ENCODE data around the gene UNC45B. TPM values are rescaled to one million over a fixed set of nuclear protein-coding genes. Genes with fewer than 3 reads are reported as not detected.

UNC45B gene
- total RNA-seq, 1 donor from 2014 or later, result 1.9 TPM

DNA sequence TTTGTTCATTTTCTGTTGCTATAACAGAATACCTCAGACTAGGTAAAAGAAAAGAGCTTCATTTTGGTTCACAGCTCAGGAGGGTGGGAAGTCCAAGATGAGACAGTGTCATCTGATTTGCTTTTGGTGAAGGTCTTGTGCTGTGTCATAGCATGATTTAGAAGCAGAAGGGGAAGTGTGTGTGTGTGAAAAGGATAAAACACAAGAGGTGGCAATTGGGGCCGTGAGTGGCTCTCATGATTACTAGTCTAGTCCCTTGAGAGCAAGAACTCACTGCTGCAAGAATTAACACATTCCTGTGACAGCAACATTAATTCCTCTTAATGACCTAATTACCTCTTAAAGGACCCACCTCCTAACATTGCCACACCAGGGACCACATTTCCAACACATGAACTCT is 38.2 kb downstream of the UNC45B start:
- no peak for TF ChIP-seq CTCF (IDR thresholded peaks at IDR 0.05; ENCODE audit: unreplicated experiment)
- H3K36me3 Mint-ChIP-seq (ENCODE audit: low read depth, unreplicated experiment), result no peaks in the 10 kb centered on the region
- no peak overlapping the region for H3K27ac Mint-ChIP-seq (ENCODE audit: unreplicated experiment)
- H3K9me3 Mint-ChIP-seq (ENCODE audit: unreplicated experiment), result no peaks in the 10 kb centered on the region
- peaks cover 3% of the 10 kb centered on the region for H3K27me3 Mint-ChIP-seq (ENCODE audit: unreplicated experiment)
- DNase-seq (ENCODE audit: low spot score), result no peak
- no peak overlapping the region for H3K4me3 Mint-ChIP-seq (ENCODE audit: unreplicated experiment)
- H3K4me1 Mint-ChIP-seq (ENCODE audit: unreplicated experiment), result no peaks in the 10 kb centered on the region

DNA sequence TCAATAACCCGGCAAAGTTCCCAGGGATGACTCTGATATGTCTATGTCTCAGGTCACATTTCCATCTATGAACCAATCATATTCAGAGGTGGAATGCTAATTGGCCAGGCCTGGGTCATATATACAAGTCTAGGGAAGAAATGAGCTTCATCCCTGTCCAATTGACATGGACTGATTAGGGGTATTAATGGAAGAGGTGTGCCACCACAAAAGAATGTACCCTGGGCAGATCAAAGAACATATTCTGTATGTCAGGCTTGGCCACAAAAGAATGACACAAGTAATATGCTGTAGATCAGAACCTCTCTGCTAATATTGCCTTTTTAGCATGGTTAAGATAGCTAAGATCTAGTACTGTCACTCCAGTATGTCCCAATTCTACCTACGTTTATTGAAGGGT is 39.9 kb downstream of the UNC45B start:
- Mint-ChIP-seq H3K36me3 (ENCODE audit: low read depth, unreplicated experiment) (no peaks in the 10 kb centered on the region), H3K4me3 (ENCODE audit: unreplicated experiment) (no peak overlapping the region), H3K9me3 (ENCODE audit: unreplicated experiment) (no peaks in the 10 kb centered on the region)

DNA sequence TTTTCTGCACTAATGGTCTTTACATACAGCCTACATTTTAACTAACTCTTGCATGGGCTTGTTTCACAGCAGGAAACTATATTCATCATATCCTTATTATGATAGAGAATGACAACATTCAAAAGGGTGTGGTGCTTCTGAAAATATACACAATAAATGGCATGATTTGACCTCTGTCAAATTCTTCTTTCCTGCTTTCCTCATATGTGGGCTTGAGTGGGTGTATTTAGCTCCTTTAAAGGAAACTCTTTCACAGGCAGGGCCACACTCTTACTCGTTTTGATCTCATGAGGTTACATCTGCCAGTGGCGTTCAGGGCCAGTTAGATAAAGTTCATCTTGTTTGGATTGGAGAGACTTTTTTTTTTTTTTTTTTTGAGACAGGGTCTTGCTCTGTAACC is 40.5 kb downstream of the UNC45B start:
- Mint-ChIP-seq H3K4me1 (ENCODE audit: unreplicated experiment) (no peaks in the 10 kb centered on the region), H3K9me3 (ENCODE audit: unreplicated experiment) (no peaks in the 10 kb centered on the region), H3K27ac (ENCODE audit: unreplicated experiment) (no peak overlapping the region), H3K4me3 (ENCODE audit: unreplicated experiment) (no peak overlapping the region), H3K36me3 (ENCODE audit: low read depth, unreplicated experiment) (no peaks in the 10 kb centered on the region), H3K27me3 (ENCODE audit: unreplicated experiment) (peaks cover 2% of the 10 kb centered on the region)
- no peak for TF ChIP-seq CTCF (IDR thresholded peaks at IDR 0.05; ENCODE audit: unreplicated experiment)
- DNase-seq (ENCODE audit: low spot score), result no peak

More for the DNA sequence above, 39.9 kb downstream of the UNC45B start:
- H3K27ac Mint-ChIP-seq (ENCODE audit: unreplicated experiment), result no peak overlapping the region
- peaks cover 2% of the 10 kb centered on the region for H3K27me3 Mint-ChIP-seq (ENCODE audit: unreplicated experiment)
- H3K4me1 Mint-ChIP-seq (ENCODE audit: unreplicated experiment), result no peaks in the 10 kb centered on the region
- no peak for DNase-seq (ENCODE audit: low spot score)
- no peak for TF ChIP-seq CTCF (IDR thresholded peaks at IDR 0.05; ENCODE audit: unreplicated experiment)

DNA sequence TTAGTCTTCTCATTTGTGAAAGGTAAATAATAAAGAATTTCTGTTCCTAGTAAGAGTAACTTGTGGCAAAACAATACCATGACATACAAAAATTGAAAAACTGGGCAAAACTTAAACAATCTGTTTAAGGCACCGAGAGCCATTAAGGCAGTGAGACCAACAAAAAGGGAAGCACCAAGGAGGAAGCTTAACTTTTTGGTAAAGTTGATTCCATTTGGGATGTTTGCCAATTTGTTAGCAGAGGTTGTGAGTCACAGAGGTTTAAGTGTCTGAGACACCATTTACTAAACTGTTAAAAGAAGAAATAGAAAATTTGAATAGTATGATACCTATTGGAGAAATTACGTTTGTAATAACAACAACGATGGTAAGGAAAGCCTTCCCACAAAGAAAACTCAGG is 41.7 kb downstream of the UNC45B start:
- Mint-ChIP-seq H3K4me1 (ENCODE audit: unreplicated experiment) (no peaks in the 10 kb centered on the region), H3K9me3 (ENCODE audit: unreplicated experiment) (no peaks in the 10 kb centered on the region), H3K36me3 (ENCODE audit: low read depth, unreplicated experiment) (no peaks in the 10 kb centered on the region), H3K27ac (ENCODE audit: unreplicated experiment) (no peak overlapping the region), H3K4me3 (ENCODE audit: unreplicated experiment) (no peak overlapping the region), H3K27me3 (ENCODE audit: unreplicated experiment) (peaks cover 2% of the 10 kb centered on the region)
- no peak for DNase-seq (ENCODE audit: low spot score)
- no peak for TF ChIP-seq CTCF (IDR thresholded peaks at IDR 0.05; ENCODE audit: unreplicated experiment)

- Mint-ChIP-seq H3K36me3 (ENCODE audit: low read depth, unreplicated experiment) (no peaks in the 10 kb centered on the region), H3K27ac (ENCODE audit: unreplicated experiment) (no peak overlapping the region), H3K27me3 (ENCODE audit: unreplicated experiment) (no peaks in the 10 kb centered on the region), H3K4me3 (ENCODE audit: unreplicated experiment) (no peak overlapping the region), H3K9me3 (ENCODE audit: unreplicated experiment) (peaks cover 5% of the 10 kb centered on the region), H3K4me1 (ENCODE audit: unreplicated experiment) (no peaks in the 10 kb centered on the region)
- DNase-seq (ENCODE audit: low spot score), result no peak
- TF ChIP-seq CTCF (IDR thresholded peaks at IDR 0.05; ENCODE audit: unreplicated experiment), result no peak
Measured at GRCh38 chr17:35191001-35191695, 43.5 kb downstream of the UNC45B start.
